Stomach (tissue), 9 donors: ENCODE measurements around the gene NUMB. TPM values are rescaled to one million over a fixed set of nuclear protein-coding genes. Genes with fewer than 3 reads are reported as not detected.

ENCODE experiments used
- DNase-seq, 2 donors: peaks; one replicate each; pipeline versions ENCODE4 v3.0.0 to v3.0.0-alpha.2; 2013 to 2019
- H3K27ac ChIP-seq, 5 donors: fragments of 200-600 bp in 4 of 5; sonication (generic) in 4 of 5; one replicate each; pipeline ENCODE4 v1.5.1; 2013 to 2019; ENCODE audit warnings: mild to moderate bottlenecking in 1 of 5, moderate library complexity in 1 of 5
- H3K27me3 ChIP-seq, 3 donors: fragments of 200-600 bp; sonication (generic); one replicate each; pipeline ENCODE4 v1.5.1; 2017 to 2019; ENCODE audit warnings: mixed run types in 1 of 3
- H3K36me3 ChIP-seq, 4 donors: fragments of 200-600 bp; sonication (generic); 1 replicate in 3 of 4; 2 replicates in 1 of 4; pipeline ENCODE4 v1.5.1; 2016 to 2019
- H3K4me1 ChIP-seq, 4 donors: fragments of 200-600 bp; sonication (generic); one replicate each; pipeline ENCODE4 v1.5.1; 2016 to 2019
- H3K4me3 ChIP-seq, 4 donors: fragments of 200-600 bp; sonication (generic) in 3 of 4; one replicate each; pipeline ENCODE4 v1.5.1; 2016 to 2019; ENCODE audit warnings: mild to moderate bottlenecking in 1 of 4
- H3K9me3 ChIP-seq, 4 donors: fragments of 200-600 bp; sonication (generic); one replicate each; pipeline ENCODE4 v1.5.1; 2016 to 2019
- CTCF ChIP-seq, 7 experiments: fragments of 450-650 bp in 4 of 7; fragments of 200-600 bp in 3 of 7; sonication (generic) in 3 of 7; IDR thresholded peaks; one replicate each; pipeline ENCODE4 v1.5.1; 2016 to 2019; ENCODE audit warnings: antibody characterized with exemption in 7 of 7, control low read depth in 2 of 7, mild to moderate bottlenecking in 1 of 7
- EP300 ChIP-seq: sonication (generic); formaldehyde crosslinking; IDR thresholded peaks from one replicate; pipeline ENCODE4 v1.6.1; 2017; ENCODE audit warnings: antibody characterized with exemption
- POLR2A ChIP-seq, 4 donors: fragments of 450-650 bp; IDR thresholded peaks; one replicate each; pipeline ENCODE4 v1.6.1; 2016; ENCODE audit warnings: antibody characterized with exemption in 4 of 4, control low read depth in 2 of 4, mild to moderate bottlenecking in 1 of 4, moderate library complexity in 1 of 4
- POLR2AphosphoS5 ChIP-seq, 3 donors: sonication (generic); formaldehyde crosslinking; IDR thresholded peaks; one replicate each; pipeline ENCODE4 v1.6.1; 2016; ENCODE audit warnings: antibody characterized with exemption in 3 of 3
- WGBS, 5 donors: extraction: QIAGEN DNeasy Blood & Tissue Kit in 3 of 5; methylation state at CpG; one replicate each; pipeline versions ENCODE4 v1.1.5 to v1.1.7; 2013 to 2018; 5-methylcytosine and 5-hydroxymethylcytosine counted together
- intact Hi-C: fragments of 100-400 bp; cut with DNase I; formaldehyde crosslinking; loops from one replicate; pipeline ENCODE4 v1.15.1; 2023; ENCODE audit warnings: low total_unique reads
- polyA plus RNA-seq, 3 donors: library from polyadenylated mRNA; stranded (reverse); fragments of 200-250 nt; gene quantifications; one replicate each; pipeline ENCODE4 v1.2.3, GENCODE V29; 2013
- total RNA-seq, 5 donors: library from RNA; depleted of rRNA; stranded (reverse); fragments of >200 nt; gene quantifications; one replicate each; pipeline versions ENCODE4 v1.1.0 to v1.2.3, GENCODE V29; 2014 to 2016
- donor health status: healthy with polysubstance abuse.
- donor health status: Bipolar disorder and iron deficiency.
- donor health status: healthy.

The NUMB gene
- total and polyA plus RNA-seq, 8 donors: 26.4 to 135 (median 50.0) TPM

DNA sequence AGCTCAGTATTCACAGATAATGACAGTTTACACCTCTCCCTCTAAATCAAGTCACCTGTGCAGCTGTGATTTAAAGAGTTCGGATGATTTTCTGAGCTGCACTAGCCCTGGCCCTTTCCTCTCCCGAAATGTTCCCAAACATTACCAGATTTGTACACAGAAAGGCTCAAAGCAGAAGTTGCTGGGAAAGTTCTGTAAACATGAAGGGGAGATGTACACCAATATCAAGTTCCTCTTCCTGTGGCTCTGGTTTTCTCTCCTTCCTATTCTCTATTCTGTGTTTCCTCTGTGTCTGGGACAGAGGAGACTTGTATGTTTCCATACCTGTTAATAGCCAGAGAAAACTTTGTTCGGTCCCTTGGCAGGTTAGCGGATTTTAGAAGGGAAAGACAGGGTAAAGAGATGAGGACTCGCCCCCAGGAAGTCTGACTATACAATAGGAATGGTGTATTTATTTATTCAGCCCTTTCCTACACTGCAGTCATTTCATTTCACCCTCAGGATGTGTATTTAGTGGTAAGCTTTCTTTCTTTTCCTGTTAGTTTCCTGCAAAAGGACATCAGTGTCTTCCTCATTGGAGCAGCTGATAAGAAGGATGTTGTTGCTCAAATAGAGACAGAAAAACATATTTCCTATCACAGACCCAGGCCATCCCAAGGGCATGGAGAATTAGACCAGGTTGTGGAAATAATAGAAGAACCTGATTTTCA is 7.6 kb upstream of the NUMB start:
- Histone ChIP-seq H3K27me3 (no peaks in the 10 kb centered on the region), H3K36me3 (no peaks in the 10 kb centered on the region), H3K9me3 (no peaks in the 10 kb centered on the region), H3K4me3 (no peak overlapping the region), H3K27ac (peak overlapping the region; percentile 18 to 86 (median 68)), H3K4me1 (peaks cover 24 to 66% (median 45%) of the 10 kb centered on the region in 4 donors)
- 29 to 54% (median 41%) methylated on average over 5 of the region's 5 CpGs for WGBS, 5 donors
- DNase-seq: no peak
- intact Hi-C loops: no loop called here
- TF ChIP-seq EP300: no peak
- TF ChIP-seq CTCF (IDR thresholded peaks at IDR 0.05): no peak
- no peak for TF ChIP-seq POLR2AphosphoS5 (IDR thresholded peaks at IDR 0.05)
- no peak for TF ChIP-seq POLR2A (IDR thresholded peaks at IDR 0.05)

DNA sequence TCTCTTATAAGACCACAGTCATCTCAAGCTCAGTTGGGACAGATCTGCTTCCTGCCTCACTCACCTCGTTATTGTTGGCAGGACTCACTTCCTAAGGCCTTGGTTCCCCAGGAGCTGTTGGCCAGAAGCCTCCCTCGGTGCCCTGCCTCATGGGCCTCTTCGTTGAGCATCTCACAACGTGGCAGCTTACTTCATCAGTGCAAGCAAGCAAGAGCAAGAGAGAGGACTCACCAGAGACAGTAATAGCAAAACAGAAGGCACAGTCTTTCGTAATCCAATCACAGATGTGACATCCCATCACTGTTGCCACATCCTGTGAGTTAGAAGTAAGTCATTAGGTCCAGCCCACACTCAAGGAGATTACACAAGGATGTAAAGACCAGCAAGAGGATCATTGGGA is 5.1 kb upstream of the NUMB start:
- Histone ChIP-seq H3K9me3 (no peaks in the 10 kb centered on the region), H3K27ac (peak overlapping the region in 4 of 5 donors; percentile 81 to 97 (median 92)), H3K36me3 (no peaks in the 10 kb centered on the region), H3K27me3 (no peaks in the 10 kb centered on the region), H3K4me3 (peak overlapping the region in 1 of 4 donors; percentile 26), H3K4me1 (peaks cover 37 to 89% (median 62%) of the 10 kb centered on the region in 4 donors)
- intact Hi-C loops: no loop called here
- 45 to 65% (median 55%) methylated on average over 5 of the region's 5 CpGs for WGBS, 5 donors
- DNase-seq: peak in 1 of 2 donors; percentile 33
- TF ChIP-seq POLR2AphosphoS5 (IDR thresholded peaks at IDR 0.05) (peak in 2 of 3 donors; percentile 67 to 72), POLR2A (IDR thresholded peaks at IDR 0.05) (no peak)

DNA sequence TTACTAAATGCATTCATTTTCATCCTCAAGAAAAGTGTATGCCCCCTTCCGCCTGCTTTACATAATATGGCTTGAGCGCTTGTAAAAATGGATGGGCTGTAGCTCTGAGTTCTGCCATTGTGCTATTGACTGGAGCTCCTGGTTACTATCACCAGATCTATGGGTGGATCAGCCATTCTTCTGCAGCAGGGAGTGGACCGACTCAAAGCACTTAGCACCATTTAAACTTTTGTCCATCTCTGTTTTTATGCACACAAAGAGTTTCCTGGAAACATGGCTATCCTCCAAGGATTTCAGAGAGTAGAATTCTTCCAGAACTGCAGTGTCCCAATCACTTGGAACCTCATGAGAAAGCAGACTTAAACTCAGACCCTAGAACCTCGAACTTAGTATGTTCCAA is 4.5 kb upstream of the NUMB start:
- peak overlapping the region; percentile 31 to 97 (median 86) for H3K27ac ChIP-seq
- peak overlapping the region in 3 of 4 donors; percentile 15 to 26 (median 24) for H3K4me3 ChIP-seq
- H3K27me3 ChIP-seq: no peaks in the 10 kb centered on the region
- H3K9me3 ChIP-seq: no peaks in the 10 kb centered on the region
- intact Hi-C loops: no loop called here
- DNase-seq: no peak
- peaks cover 37 to 87% (median 62%) of the 10 kb centered on the region in 4 donors for H3K4me1 ChIP-seq
- TF ChIP-seq POLR2AphosphoS5 (IDR thresholded peaks at IDR 0.05) (no peak), EP300 (no peak)
- H3K36me3 ChIP-seq: no peaks in the 10 kb centered on the region
- WGBS, 5 donors: 35 to 48% (median 41%) methylated on average over 4 of the region's 4 CpGs

DNA sequence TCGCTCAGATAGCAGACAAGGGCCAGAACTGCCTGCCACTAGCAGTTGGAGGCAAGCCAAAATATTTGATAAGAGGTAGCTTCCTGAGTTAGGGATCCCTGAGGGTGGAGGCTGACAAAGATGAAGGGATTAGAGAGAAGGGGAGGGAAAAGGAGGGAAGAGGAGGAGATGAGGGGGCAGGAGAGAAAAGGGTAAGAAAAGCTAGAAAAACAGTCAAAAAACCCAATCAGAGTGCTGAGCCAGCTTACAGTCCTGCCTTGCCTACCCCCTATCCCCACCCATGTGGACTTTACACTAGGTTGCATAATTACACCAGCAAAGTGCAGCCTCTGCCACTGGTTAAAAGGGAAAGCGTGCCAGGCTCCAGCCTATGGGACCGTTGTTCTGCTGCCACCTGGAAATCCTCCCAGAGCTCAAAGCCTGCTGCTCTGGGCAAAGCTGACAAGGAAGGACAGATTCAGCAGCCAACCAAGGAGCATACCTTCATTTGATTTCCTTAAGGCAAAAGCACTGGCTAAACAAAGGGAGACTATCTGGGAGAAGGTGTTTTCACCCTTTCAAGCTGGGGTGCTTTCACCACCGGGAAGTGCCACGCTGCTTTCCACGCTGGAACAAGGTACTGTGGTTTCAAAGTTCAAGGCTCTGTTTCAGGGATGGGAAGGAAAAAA is 3.8 kb upstream of the NUMB start:
- H3K4me3 ChIP-seq: peak overlapping the region; percentile 15 to 34 (median 25)
- TF ChIP-seq POLR2AphosphoS5 (IDR thresholded peaks at IDR 0.05) (peak in 2 of 3 donors; percentile 64 to 82), EP300 (no peak), CTCF (IDR thresholded peaks at IDR 0.05) (peak in 1 of 7 experiments; percentile 4)
- WGBS, 5 donors: 13 to 42% (median 21%) methylated on average over 6 of the region's 6 CpGs

GRCh38 chr14:73461478-73462047 is 3.2 kb upstream of the NUMB start:
- TF ChIP-seq POLR2A (IDR thresholded peaks at IDR 0.05) (no peak), POLR2AphosphoS5 (IDR thresholded peaks at IDR 0.05) (no peak), CTCF (IDR thresholded peaks at IDR 0.05) (no peak), EP300 (no peak)
- intact Hi-C loops: no loop called here
- peak overlapping the region; percentile 15 to 34 (median 25) for H3K4me3 ChIP-seq
- DNase-seq: no peak
- WGBS, 5 donors: 15 to 29% (median 17%) methylated on average over 6 of the region's 6 CpGs
- H3K36me3 ChIP-seq: no peaks in the 10 kb centered on the region
- H3K4me1 ChIP-seq: peaks cover 42 to 85% (median 69%) of the 10 kb centered on the region in 4 donors
- no peaks in the 10 kb centered on the region for H3K27me3 ChIP-seq
- H3K9me3 ChIP-seq: no peaks in the 10 kb centered on the region
- H3K27ac ChIP-seq: peak overlapping the region; percentile 68 to 97 (median 86)

More for the DNA sequence above, 3.8 kb upstream of the NUMB start:
- peak; percentile 92 to 93 for DNase-seq
- Histone ChIP-seq H3K27me3 (no peaks in the 10 kb centered on the region), H3K4me1 (peaks cover 37 to 83% (median 63%) of the 10 kb centered on the region in 4 donors), H3K27ac (peak overlapping the region; percentile 68 to 97 (median 86)), H3K9me3 (no peaks in the 10 kb centered on the region), H3K36me3 (no peaks in the 10 kb centered on the region)
- intact Hi-C loops: no loop called here
